SHP77 treated with DMSO at 0.1 percent for 48 hours (cell line): Measurements from ENCODE around the gene TDRD12.
"Not testable (repeated sequence)": the region's sequence is repeated elsewhere in the genome, so short reads cannot be mapped to it uniquely, and the experiment has no call there.

ENCODE experiments used
- DNase-seq: peaks from one replicate; lab custom pipeline; 2025; lab: John Stamatoyannopoulos, UW

Gene TDRD12

DNA sequence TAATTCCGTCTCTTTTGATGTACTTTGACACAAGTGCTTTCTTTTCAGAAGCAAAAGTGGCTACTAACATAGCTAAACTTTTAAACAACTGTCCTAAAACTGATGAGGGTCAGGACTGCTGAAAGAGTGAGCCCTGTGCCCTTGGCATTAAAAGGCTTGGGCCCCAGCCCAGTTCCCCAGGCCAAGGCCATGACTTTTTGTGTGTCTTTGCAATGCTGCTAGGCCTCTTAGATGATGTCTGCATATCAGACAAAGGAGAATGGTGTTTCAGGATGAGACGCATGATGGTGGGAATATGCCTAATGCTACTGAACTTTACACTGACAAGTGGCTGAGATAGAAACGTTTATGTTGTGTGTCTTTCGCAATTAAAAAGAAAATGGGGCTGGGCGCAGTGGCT, 112.0 kb downstream of the TDRD12 start:
- no peak for DNase-seq

DNA sequence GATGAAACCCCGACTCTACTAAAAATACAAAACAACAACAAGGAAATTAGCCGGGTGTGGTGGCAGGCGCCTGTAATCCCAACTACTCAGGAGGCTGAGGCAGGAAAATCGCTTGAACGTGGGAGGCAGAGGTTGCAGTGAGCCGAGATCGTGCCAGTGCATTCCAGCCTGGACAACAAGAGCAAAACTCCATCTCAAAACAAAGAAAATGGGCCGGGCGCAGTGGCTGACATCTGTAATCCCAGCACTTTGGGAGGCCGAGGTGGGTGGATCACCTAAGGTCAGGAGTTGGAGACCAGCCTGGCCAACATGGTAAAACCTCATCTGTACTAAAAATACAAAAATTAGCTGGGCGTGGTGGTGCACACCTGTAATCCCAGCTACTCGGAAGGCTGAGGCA, 112.5 kb downstream of the TDRD12 start:
- not testable (repeated sequence) for DNase-seq

DNA sequence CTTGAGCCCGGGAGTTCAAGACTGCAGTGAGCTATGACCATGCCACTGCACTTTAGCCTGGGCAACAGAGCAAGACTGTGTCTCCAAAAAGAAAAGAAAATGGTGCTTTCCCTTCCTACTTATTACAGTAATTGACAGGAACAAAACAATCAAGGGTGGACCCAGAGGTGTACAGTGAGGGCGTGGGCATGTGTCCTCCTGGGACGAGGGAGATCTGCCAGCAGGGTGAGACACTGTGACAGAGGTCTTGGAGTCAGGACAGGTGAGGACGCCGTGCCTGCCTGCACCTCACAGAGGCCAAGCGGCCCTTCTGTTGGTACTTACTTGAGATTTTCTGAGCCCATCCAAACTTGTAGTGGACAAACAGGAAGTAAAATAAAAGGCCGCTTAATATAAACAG, 113.3 kb downstream of the TDRD12 start:
- not testable (repeated sequence) for DNase-seq

DNA sequence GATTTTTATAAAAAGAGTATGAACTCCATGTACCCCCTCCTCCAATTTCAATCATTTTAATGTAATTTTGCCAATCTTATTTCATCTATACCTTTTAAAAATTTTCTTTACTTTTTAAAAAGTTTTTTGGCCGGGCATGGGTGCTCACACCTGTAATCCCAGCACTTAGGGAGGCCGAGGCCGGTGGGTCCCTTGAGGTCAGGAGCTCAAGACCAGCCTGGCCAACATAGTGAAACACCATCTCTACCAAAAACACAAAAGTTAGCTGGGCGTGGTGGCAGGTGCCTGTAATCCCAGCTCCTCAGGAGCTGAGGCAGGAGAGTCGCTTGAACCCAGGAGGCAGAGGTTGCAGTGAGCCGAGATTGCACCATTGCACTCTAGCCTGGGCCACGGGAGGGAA, 113.8 kb downstream of the TDRD12 start:
- DNase-seq = not testable (repeated sequence)

DNA sequence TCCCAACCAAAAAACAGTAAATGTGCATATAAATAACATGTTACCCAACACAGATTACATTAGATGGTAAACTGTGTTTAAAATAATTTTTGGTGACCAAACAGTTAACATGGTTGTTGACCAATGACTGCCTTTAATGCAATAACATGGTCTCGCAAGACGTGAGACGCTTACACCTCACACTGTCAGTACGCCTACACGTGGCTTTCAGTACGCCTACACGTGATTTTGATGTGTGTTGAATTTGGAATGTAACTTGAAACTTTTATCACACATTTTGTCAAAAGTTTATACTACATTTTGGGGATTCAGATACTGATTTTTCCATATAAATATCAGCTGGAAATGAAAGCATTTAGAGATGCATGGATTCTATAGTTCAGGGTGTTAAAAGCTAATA, 118.0 kb downstream of the TDRD12 start:
- no peak for DNase-seq

DNA sequence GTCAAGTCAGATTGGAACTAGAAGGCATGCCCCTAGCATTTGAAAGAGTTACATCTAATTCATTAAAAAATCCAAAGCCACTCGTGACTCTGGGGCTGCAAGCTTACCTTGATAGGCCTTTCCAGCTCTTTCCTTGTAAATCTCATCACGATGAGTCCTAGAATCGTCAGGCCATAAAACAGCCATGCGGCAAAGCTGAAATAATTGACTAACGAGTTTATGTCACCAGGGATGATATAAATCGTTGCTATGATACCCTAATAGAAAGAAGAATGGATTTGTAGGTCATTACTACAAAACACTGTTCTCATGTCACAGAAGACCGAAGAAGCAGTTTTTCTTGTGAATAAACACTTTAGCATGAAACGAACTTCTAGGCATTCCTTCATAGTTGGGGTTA, 122.5 kb downstream of the TDRD12 start:
- DNase-seq = no peak

DNA sequence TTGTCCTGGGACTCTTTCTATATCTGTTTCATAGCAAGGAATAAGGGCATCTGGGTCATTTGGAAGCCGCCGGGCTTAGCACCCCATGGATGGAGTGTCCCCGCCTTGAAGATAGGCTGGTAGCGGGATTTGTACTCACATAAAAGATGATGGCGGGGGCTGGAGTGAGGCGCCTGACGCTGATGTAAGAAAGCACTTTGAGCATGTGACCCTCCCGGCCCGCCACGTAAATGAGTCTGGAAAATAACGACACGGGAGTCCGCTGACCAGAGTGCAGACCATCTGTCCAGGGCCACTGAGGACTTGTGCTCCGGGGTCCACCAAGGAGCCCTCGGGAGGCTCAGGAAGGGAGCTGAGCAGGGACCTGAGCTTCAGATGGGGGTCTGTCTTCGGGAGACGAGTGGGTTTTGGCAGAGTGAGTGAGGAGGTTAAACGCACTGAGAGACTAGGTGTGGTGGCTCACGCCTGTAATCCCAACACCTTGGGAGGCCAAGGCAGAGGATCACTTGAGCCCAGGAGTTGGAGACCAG, 124.2 kb downstream of the TDRD12 start:
- DNase-seq = no peak

DNA sequence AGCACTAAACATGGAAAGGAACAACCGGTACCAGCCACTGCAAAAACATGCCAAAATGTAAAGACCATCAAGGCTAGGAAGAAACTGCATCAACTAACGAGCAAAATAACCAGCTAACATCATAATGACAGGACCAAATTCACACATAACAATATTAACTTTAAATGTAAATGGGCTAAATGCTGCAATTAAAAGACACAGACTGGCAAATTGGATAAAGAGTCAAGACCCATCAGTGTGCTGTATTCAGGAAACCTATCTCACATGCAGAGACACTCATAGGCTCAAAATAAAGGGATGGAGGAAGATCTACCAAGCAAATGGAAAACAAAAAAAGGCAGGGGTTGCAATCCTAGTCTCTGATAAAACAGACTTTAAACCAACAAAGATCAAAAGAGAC, 128.5 kb downstream of the TDRD12 start:
- not testable (repeated sequence) for DNase-seq

DNA sequence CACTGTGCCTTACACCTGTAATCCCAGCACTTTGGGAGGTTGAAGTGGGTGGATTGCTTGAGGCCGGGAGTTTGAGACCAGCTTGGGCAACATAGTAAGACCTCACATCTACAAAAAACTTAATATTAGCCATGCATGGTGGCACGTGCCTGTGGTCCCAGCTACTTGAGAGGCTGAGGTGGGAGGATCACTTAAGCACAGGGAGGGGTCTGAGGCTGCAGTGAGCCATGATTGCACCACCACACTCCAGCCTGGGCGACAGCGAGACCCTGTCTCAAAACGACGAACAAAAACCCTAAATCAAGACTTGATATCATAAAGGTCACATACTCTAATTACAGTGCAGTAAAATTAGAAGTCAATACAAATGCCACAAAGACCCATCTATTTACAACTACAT, 132.6 kb downstream of the TDRD12 start:
- no peak for DNase-seq

DNA sequence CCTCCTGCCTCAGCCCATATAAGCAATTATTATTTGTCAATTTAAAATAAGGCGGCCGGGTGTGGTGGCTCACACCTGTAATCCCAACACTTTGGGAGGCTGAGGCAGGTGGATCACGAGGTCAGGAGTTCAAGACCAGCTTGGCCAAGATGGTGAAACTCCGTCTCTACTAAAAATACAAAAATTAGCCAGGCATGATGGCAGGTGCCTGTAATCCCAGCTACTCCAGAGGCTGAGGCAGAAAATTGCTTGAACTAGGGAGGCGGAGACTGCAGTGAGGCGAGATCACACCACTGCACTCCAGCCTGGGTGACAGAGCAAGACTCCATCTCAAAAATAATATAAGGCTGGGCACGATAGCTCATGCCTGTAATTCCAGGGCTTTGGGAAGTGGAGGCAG, 137.3 kb downstream of the TDRD12 start:
- not testable (repeated sequence) for DNase-seq

DNA sequence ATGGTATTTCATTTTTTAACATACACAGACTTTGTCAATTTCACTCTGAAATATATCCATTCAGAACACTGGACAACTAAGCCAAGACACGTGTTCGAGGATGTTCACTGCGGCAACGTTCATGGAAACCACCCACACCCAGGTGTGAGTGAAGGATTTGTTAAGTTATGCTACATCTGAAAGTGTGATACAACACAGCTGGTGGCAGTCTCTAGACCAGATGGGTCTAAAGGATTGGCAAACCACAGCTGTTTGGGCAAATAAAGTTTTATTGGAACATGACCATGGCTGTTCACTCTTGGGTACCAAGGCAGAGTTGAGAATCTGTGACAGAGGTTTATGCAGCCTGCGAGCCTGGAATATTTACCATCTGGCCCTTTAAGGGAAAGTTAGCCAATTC, 138.0 kb downstream of the TDRD12 start:
- DNase-seq = no peak

DNA sequence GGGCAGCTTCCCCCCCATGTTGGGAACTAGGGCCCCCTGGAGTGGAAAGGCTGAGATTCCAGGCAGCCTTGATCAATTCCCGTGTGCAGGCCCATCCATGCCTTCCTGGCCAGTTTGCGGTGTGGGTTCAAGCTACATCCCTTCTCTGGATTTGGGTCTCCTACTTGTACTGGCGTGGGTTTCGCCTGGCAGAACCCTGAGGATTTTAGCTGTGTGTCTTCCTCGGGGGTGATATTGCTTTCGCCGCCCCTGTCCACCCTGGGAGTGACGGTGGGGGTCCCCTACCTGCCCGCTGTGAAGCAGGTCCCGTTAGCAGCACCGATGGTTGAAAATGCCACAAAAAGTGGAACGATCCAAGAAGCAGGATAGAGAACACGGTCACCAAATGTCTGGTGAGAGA, 138.6 kb downstream of the TDRD12 start:
- no peak for DNase-seq

DNA sequence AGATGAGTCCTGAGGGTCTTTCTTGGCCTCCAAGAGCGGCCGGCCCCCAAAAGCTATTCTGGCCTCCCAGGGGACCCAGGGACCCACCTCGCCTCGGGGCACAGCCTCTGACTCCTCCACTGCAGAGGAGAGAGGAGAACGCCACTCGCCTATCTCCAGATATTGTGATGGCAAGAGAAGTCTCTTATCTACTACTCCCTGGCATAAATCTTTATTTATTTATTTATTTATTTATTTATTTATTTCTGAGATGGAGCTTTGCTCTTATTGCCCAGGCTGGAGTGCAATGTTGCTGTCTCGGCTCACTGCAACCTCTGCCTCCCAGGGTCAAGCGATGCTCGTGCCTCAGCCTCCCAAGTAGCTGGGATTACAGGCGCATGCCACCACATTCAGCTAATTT, 139.0 kb downstream of the TDRD12 start:
- no peak for DNase-seq

DNA sequence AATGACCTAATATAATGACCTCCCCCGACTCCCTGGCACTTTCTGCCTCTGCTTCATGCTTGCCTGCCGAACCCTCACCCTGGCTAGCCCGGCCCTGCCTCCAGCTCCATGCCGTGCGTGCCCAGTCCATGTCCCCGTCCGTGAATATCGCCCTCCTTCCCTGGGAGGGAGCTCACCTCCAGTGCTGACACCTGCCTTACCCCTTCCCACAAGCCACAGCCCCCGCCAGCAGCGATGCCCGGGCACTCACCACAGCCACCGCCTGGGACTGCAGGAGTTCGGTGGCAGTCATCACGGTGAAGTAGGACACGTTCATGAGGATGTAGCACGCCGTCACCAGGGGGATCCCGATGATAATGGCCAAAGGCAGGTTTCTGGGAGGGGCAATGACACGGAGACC, 140.0 kb downstream of the TDRD12 start:
- DNase-seq = no peak

DNA sequence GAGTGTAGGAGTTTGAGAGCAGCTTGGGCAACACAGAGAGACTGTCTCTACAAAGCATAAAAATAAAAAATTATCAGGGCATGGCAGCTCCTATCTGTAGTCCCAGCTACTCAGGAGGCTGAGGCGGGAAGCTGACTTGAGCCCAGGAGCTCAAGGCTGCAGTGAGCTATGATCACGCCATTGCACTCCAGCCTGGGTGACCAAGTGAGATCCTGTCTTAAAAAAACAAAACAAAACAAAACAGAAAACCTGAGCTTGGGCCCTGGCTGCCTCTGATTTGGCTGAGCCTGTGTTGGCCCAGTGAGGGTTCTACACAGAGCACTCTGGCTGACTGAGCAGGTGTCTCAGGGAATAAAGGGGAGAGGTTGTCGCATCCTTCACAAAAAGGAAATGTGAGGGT, 142.0 kb downstream of the TDRD12 start:
- no peak for DNase-seq

DNA sequence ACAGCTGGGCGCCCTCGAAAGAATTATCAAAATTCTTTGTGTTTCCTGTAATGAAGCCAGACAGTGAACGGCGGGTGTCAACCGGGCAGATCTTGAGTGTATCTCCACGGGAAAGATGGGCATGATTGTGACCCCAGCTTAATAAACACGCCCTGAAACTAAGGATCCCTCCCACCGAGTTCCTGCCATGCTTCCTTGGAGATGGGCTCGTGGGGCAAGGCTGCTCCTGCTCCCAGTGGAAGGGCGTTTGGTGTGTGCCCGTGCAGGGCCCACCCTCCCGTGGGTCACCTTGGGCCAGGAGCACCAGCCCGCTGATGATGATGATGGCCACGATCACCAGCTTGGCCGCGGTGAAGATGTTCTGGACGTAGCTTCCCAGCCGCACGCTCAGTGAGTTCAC, 142.6 kb downstream of the TDRD12 start:
- no peak for DNase-seq

DNA sequence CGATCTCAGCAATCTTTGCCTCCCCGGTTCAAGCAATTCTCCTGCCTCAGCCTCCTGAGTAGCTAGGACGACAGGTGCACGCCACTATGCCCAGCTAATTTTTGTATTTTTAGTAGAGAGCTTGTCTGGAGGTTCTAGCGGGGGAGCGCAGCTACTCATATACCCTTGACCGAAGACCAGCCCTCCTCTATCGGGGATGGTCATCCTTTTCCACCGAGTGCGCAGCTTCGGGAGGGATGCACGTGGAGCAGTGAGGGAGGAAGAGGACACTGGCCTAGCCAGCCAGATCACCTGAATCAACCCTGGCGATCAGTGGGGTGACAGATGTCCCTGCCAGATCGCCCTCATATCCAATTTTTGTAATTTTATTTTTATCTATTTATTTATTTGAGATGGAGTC, 143.2 kb downstream of the TDRD12 start:
- DNase-seq = no peak

DNA sequence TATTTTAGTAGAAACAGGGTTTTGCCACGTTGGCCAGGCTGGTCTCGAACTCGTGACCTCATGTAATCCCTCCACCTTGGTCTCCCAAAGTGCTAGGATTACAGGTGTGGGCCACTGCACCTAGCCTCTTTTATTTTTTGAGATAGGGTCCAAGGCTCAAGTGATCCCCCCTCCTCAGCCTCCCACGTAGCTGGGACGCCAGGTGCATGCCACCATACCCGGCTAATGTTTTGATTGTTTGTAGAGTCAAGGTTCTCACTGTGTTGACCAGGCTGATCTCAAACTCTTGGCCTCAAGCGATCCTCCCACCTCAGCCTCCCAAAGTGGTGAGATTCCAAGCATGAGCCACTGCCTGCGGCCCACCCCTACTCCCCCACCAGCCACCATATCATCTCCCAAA, 143.7 kb downstream of the TDRD12 start:
- no peak for DNase-seq

DNA sequence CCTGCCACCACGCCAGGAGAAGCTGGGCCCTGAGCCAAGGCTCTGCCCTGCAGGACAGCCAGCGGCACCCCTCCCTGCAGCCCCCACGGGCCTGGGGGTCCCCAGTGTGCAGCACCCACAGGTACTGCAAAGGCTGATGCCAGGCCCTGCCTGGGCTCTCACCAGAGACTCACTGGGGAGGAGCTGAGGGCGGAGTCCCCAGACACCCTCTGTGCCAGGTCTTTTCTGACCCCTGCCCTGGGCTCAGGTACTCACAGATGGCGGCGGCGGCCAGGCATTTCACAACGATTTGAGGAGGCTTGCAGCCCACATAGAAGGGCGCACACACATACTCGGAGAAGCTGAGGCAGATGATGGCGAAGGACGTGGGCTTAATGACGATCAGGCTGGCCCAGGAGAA, 144.3 kb downstream of the TDRD12 start:
- DNase-seq = no peak

DNA sequence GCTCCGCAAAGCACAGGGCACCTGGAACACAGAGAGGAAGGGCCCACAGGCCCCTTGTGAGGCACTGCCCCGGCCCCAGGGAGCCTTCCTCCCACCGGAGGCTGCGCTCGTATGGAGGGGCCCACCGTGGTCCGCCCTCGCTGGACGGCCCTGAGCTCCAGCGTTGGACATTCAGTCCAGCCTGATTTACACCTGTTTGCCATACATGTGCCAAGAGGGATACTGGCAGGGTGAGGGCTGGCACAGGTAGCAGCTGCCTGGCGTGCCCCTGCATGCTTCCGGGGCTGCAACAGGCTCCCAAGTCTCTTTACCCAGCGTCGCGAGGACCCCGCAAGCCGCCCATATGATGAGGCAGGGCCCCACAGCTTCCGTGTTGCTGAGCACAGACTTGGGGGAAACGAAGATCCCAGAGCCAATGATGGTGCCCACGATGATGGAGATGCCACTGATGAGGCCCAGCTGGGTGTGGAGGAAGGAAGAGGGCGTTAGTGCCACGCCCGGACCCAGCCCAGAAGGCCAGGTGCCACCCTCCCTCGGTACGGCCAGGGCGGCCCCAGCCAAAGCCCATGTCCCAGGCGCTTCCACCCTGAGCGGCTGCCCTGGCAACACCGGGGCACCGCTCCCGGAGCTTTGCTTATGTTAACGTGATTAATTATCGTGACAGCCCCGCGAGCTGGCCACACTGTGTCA, 144.9 kb downstream of the TDRD12 start:
- DNase-seq = no peak

DNA sequence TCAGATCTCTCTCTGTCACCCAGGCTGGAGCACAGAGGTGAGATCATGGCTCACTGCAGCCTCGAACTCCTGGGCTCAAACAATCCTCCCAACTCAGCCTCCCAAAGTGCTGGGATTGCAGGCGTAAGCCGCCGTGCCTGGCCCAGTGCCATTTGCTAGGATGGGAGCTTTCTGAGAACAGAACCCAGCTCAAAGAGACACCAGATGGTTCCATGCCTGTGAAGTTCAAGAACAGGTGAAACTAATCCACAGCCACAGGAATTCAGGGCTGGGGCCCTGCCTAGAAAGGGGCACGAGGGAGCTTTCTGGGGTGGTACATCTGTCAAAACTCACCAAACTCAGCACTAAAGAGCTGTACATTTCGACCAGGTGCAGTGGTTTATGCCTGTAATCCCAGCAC, 145.8 kb downstream of the TDRD12 start:
- DNase-seq = no peak

DNA sequence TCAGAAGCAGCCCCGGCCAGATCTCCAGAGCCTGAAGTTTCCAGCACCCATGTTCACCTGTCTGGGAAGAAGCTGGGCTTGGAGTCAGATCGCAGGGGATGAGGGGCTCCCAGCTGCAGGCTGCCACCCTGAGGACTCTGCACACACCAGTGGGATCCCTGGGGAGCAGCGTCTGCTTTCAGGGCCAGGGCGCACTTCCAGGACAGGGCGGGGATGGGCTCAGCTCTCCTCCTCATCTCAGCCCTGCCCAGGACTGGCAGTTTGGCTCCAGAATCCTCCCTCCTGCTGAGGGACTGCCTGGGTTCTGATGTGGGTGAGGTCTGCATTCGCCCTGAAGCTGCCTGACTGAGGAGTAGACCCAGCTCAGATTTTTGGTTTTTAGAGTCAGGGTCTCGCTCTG, 146.5 kb downstream of the TDRD12 start:
- no peak for DNase-seq

DNA sequence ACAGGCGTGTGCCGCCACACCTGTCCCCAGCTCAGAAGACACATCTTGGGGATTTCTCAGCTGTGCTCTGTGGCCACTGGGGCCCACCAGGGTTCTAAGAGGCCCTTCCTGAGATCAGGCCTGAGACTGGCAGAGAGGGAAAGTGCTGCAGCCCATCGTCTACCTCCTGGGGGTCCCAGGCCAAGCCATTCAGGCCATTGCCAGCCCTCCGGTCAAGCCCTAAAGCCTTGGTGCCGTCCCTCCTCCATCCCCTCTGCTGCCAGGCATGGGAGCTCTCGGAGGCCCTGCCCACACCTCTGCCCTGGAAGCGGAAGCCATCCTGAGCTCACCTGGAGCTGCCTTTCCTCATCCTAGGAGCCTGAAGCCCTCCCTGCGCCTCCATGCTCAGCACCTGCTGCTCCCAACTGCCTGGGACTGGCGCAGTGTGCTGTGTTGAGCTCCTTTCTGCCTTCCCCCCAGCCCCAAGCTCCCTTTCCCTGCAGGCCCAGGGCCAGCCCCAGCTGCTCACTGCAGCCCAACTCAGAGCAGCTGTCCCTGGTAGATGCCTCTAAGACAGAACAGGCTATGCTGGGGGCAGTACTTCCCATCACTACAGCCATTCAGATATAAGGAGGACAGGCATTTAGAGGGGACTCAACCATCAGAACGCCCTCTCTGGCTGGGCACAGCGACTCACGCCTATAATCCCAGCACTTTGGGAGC, 147.1 kb downstream of the TDRD12 start:
- peak; percentile 18 for DNase-seq

DNA sequence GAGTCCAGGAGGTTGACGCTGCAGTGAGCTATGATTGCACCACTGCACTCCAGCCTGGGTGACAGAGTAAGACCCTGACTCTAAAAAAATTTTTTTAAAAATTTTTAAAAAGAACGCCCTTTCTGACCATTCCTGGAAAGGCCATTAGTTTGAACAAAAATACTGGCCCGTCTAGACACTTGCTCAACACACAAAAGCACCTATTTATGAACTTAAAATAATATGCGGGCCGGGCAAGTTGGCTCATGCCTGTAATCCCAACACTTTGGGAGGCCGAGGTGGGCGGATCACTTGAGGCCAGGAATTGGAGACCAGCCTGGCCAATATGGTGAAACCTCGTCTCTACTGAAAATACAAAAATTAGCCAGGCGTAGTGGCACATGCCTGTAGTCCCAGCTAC, 147.9 kb downstream of the TDRD12 start:
- DNase-seq = not testable (repeated sequence)
